Measurements from ENCODE around the gene GLCCI1. TPM values are rescaled to one million over a fixed set of nuclear protein-coding genes. Genes with fewer than 3 reads are reported as not detected.

GLCCI1 gene
- polyA plus RNA-seq, 1 donor (not counting 4 experiments of a cell fraction or from before 2014, with no cell fraction given), result 3.4 TPM

DNA sequence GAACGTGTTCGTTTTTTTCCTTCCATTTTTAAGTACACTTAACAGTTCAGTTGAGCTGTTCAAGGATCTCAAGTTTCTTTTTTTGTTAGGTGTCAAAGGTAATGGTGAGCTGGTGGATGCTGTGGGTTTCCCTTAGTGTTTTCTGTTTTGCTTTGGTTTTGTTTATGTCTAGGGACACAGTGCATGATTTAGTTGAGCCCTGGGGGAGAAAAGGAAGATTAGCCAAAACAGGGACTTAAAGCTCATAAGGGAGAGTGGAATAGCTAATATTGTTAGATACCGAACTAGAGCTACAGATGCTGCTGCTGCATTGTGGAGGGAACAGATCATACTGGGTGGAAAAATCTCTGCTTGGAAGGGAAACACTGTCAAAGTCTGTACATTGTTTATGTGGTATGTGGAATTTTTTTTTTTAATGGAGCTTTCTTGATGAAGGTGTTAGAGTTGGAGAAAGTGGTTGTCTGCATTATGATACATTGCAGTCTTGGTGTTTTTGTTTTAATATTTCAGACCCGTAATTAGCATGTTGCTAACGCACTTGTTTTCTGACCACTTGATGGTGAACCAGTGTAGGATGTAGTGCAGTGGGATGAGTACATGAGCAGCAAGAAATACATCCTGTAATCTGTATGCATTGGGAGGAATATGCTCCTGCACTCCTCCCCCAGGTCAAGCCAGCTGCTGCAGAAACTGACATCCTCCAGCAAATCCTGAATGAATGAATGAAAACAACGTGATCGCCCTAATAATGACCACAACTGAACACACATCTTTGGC is 2.1 kb downstream of the GLCCI1 start:
- H3K27me3 ChIP-seq (ENCODE audit: control insufficient read depth, extremely low read depth, insufficient read depth, low read length), result no peaks in the 10 kb centered on the region
- H3K9ac ChIP-seq (ENCODE audit: control insufficient read depth, extremely low read depth, insufficient read depth, low read length), result no peak overlapping the region
- H3K9me1 ChIP-seq (ENCODE audit: control insufficient read depth, extremely low read depth, insufficient read depth, low read length), result no peaks in the 10 kb centered on the region
- H3K4me1 ChIP-seq (ENCODE audit: control insufficient read depth, extremely low read depth, insufficient read depth, low read length), result peaks cover 3% of the 10 kb centered on the region
- H3K27ac ChIP-seq (ENCODE audit: control insufficient read depth, insufficient read depth, low read length), result no peak overlapping the region
- no peaks in the 10 kb centered on the region for H3K36me3 ChIP-seq (ENCODE audit: control insufficient read depth in 2 of 2, extremely low read depth in 1 of 2, insufficient read depth in 2 of 2, low read length in 2 of 2)
- no peaks in the 10 kb centered on the region for H3K79me2 ChIP-seq (ENCODE audit: control insufficient read depth, insufficient read depth, low read length)
- H3K9me3 ChIP-seq (ENCODE audit: control insufficient read depth, low read depth, low read length), result no peaks in the 10 kb centered on the region
- FAIRE-seq, result no peak
- H3K4me3 ChIP-seq (ENCODE audit: control insufficient read depth in 2 of 3, extremely low read depth in 1 of 3, insufficient read depth in 2 of 3, low read depth in 1 of 3, low read length in 3 of 3), result peak overlapping the region in 2 of 3 experiments; percentile 74 to 78
- H2AFZ ChIP-seq (ENCODE audit: control insufficient read depth, low read length), result peak overlapping the region; percentile 49
- peak overlapping the region; percentile 89 for H3K4me2 ChIP-seq (ENCODE audit: control insufficient read depth, extremely low read depth, insufficient read depth, low read depth, low read length)
- TF ChIP-seq EZH2 (IDR thresholded peaks at IDR 0.05; ENCODE audit: low read length), result no peak
- TF ChIP-seq, protein P1, sequence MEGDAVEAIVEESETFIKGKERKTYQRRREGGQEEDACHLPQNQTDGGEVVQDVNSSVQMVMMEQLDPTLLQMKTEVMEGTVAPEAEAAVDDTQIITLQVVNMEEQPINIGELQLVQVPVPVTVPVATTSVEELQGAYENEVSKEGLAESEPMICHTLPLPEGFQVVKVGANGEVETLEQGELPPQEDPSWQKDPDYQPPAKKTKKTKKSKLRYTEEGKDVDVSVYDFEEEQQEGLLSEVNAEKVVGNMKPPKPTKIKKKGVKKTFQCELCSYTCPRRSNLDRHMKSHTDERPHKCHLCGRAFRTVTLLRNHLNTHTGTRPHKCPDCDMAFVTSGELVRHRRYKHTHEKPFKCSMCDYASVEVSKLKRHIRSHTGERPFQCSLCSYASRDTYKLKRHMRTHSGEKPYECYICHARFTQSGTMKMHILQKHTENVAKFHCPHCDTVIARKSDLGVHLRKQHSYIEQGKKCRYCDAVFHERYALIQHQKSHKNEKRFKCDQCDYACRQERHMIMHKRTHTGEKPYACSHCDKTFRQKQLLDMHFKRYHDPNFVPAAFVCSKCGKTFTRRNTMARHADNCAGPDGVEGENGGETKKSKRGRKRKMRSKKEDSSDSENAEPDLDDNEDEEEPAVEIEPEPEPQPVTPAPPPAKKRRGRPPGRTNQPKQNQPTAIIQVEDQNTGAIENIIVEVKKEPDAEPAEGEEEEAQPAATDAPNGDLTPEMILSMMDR (optimal IDR thresholded peaks at IDR 0.05 in 1 of 3, IDR thresholded peaks at IDR 0.05 in 1 of 3, conservative IDR thresholded peaks at IDR 0.05 in 1 of 3; ENCODE audit: extremely low read depth in 1 of 3, insufficient read depth in 2 of 3, low read length in 3 of 3), result no peak
- no peaks in the 10 kb centered on the region for H4K20me1 ChIP-seq (ENCODE audit: control insufficient read depth, extremely low read depth, insufficient read depth, low read length)
- dilution Hi-C loops (cut with MboI; ENCODE audit: extremely low pct_ligation_motif_present, low sequenced_read_pairs), result no loop called here
- DNase-seq (ENCODE audit: low read depth, low spot score), result no peak

DNA sequence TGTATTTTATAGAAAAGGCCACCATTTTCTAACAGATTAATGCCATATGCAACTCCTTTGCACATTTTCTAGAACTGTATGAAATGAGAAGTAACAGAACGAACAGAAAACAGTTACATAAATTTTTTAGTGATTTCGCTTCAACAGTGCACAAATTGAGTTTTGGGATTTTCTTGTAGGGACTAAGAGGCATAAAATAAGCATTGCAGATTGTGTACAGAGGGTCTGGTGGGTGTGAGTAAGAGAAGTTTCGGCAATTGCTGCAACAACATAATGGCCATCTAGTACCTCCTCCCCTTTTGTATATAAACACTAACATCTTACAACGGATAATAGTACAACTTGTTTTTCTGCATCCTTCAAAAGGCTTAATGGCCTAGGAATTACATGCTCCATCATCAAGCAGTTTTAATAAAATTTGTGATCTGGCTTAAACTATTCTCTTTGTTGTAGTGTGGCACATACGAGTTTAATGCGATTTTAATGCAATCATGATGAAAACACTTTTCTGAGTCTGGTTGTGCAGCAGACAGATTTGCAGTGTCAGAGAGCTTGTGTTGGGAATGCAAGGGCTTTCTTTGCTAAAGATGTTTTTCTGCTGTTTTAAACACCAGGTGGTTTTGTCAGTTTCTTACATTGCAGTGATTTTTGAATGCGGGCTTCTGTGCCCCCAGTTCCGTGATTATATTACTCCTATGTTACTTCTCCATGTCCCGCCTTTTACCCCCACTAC is 2.9 kb downstream of the GLCCI1 start:
- Histone ChIP-seq H3K4me2 (ENCODE audit: control insufficient read depth, extremely low read depth, insufficient read depth, low read depth, low read length) (no peak overlapping the region), H3K9me1 (ENCODE audit: control insufficient read depth, extremely low read depth, insufficient read depth, low read length) (no peaks in the 10 kb centered on the region), H2AFZ (ENCODE audit: control insufficient read depth, low read length) (no peak overlapping the region), H3K9me3 (ENCODE audit: control insufficient read depth, low read depth, low read length) (no peaks in the 10 kb centered on the region), H3K4me3 (ENCODE audit: control insufficient read depth in 2 of 3, extremely low read depth in 1 of 3, insufficient read depth in 2 of 3, low read depth in 1 of 3, low read length in 3 of 3) (no peak overlapping the region), H3K27ac (ENCODE audit: control insufficient read depth, insufficient read depth, low read length) (no peak overlapping the region), H4K20me1 (ENCODE audit: control insufficient read depth, extremely low read depth, insufficient read depth, low read length) (no peaks in the 10 kb centered on the region), H3K9ac (ENCODE audit: control insufficient read depth, extremely low read depth, insufficient read depth, low read length) (no peak overlapping the region), H3K36me3 (ENCODE audit: control insufficient read depth in 2 of 2, extremely low read depth in 1 of 2, insufficient read depth in 2 of 2, low read length in 2 of 2) (no peaks in the 10 kb centered on the region), H3K4me1 (ENCODE audit: control insufficient read depth, extremely low read depth, insufficient read depth, low read length) (peaks cover 3% of the 10 kb centered on the region), H3K79me2 (ENCODE audit: control insufficient read depth, insufficient read depth, low read length) (no peaks in the 10 kb centered on the region), H3K27me3 (ENCODE audit: control insufficient read depth, extremely low read depth, insufficient read depth, low read length) (no peaks in the 10 kb centered on the region)
- no peak for TF ChIP-seq EZH2 (IDR thresholded peaks at IDR 0.05; ENCODE audit: low read length)
- TF ChIP-seq, protein P1 (optimal IDR thresholded peaks at IDR 0.05 in 1 of 3, IDR thresholded peaks at IDR 0.05 in 1 of 3, conservative IDR thresholded peaks at IDR 0.05 in 1 of 3; ENCODE audit: extremely low read depth in 1 of 3, insufficient read depth in 2 of 3, low read length in 3 of 3), result no peak
- no peak for DNase-seq (ENCODE audit: low read depth, low spot score)
- dilution Hi-C loops (cut with MboI; ENCODE audit: extremely low pct_ligation_motif_present, low sequenced_read_pairs), result no loop called here
- FAIRE-seq, result no peak

Measured in keratinocyte (primary cell).